Type B pancreatic cell (in vitro differentiated cells): Measurements from ENCODE around the gene TAF3. TPM values are rescaled to one million over a fixed set of nuclear protein-coding genes. Genes with fewer than 3 reads are reported as not detected.

Experiments
- DNase-seq: peaks from one replicate; pipeline ENCODE4 v3.0.0; 2021; ENCODE audit warnings: mixed read lengths; ENCODE audit not compliant: unreplicated experiment; ENCODE audit errors: extremely low spot score
- H3K27ac Mint-ChIP-seq: 2 replicates; pipeline ENCODE4 v1.8.0; 2021; ENCODE audit warnings: mild to moderate bottlenecking, mixed read lengths
- H3K27me3 Mint-ChIP-seq: 2 replicates; pipeline ENCODE4 v1.8.0; 2021; ENCODE audit warnings: mixed read lengths
- H3K36me3 Mint-ChIP-seq: 2 replicates; pipeline ENCODE4 v1.8.0; 2021; ENCODE audit warnings: mixed read lengths
- H3K4me1 Mint-ChIP-seq: one replicate; pipeline ENCODE4 v1.8.0; 2021; ENCODE audit warnings: mixed read lengths; ENCODE audit not compliant: unreplicated experiment
- H3K4me3 Mint-ChIP-seq: 2 replicates; pipeline ENCODE4 v1.8.0; 2021; ENCODE audit warnings: mild to moderate bottlenecking, mixed read lengths
- H3K9me3 Mint-ChIP-seq: 2 replicates; pipeline ENCODE4 v1.8.0; 2021; ENCODE audit warnings: mixed read lengths
- total RNA-seq: library from RNA; stranded (reverse); gene quantifications from 2 replicates; pipeline ENCODE4 v1.2.1, GENCODE V29; 2021; ENCODE audit warnings: low replicate concordance
- TF ChIP-seq, protein P1 (sequence below): fragments of 200-600 bp; sonication (generic); conservative IDR thresholded peaks from 2 replicates; pipeline ENCODE4 v1.5.0; 2021; ENCODE audit warnings: antibody characterized with exemption, mild to moderate bottlenecking

Gene TAF3
- total RNA-seq, 1 donor from 2014 or later = 9.9 TPM

DNA sequence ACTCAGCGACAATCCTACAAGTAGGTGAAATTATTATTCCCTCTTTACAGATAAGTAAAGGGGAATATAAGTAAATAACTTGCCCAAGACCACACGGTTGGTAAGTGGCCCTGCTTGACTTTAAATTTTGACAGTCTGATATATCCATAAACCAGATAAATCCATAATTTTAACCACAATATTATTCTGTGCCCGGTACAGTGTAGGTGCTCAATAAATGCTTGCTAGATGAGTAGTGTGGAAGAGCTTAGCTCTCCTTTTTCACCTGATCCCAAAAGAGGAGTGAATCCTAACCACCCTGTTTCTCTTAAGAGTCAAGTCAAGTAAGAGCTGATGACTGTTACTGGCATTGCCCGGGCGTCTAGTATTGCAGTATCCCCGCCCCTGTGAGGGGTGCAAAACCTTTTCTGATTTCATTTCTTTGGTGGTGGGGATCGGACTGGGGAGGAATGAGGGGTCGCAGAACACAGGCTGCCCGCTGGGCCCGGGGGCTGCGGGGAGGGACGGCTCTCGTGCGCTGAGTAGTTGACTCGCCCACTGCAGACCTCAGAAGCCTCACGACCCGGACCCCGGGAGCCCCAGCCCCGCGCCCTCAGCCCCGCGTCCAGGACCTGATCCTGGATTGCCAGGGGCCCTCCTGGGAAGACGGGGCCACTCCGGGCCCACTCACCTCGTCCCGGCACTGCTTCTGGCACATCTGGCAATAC, 31.0 kb upstream of the TAF3 start:
- H3K4me3 Mint-ChIP-seq = no peak overlapping the region

DNA sequence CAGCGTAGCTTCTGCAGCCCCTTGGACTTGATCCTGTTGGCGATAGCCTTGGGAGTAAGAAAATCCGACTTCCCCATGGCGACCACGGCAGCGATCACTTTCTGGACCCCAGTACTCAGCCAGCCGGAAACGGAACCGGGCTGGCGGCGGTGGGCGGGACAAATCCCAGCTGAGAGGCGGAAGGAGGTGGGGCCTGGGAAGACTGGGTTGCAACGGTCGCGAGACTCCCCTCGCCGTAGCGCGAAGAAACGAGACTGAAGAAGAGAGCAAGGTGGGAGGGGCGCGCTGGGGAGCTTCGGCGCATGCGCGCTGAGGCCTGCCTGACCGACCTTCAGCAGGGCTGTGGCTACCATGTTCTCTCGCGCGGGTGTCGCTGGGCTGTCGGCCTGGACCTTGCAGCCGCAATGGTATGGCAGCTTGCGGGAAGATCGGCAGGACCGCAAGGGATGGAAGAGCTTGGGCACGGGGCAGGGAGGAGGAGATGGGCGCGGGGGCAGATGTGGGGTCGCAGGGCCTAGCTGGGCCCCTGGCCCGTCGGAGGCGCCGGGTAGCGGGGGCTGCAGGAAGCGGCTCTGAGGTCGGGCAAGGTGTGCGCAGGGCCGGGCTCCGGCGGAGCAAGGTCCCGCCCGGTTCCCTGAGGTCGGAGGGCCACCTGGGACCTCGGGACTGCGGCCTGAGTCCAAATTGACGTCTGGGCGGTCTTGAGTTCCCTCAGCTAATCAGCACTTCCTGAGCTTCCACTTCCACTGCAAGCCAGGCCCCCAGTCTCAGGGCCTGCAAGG, 30.3 kb upstream of the TAF3 start, which contains the start of the genes ATP5F1C and KIN:
ATP5F1C (plus strand) TSS at position 321 of the 782 bp plus-strand sequence; CDS start at position 352, 31 bp downstream.
KIN (minus strand) TSS at position 137 of the 782 bp plus-strand sequence; CDS start at position 77, 60 bp downstream.
- H3K9me3 Mint-ChIP-seq = no peaks in the 10 kb centered on the region
- H3K4me3 Mint-ChIP-seq = no peak within 1 kb of the TSS
- TF ChIP-seq, protein P1, sequence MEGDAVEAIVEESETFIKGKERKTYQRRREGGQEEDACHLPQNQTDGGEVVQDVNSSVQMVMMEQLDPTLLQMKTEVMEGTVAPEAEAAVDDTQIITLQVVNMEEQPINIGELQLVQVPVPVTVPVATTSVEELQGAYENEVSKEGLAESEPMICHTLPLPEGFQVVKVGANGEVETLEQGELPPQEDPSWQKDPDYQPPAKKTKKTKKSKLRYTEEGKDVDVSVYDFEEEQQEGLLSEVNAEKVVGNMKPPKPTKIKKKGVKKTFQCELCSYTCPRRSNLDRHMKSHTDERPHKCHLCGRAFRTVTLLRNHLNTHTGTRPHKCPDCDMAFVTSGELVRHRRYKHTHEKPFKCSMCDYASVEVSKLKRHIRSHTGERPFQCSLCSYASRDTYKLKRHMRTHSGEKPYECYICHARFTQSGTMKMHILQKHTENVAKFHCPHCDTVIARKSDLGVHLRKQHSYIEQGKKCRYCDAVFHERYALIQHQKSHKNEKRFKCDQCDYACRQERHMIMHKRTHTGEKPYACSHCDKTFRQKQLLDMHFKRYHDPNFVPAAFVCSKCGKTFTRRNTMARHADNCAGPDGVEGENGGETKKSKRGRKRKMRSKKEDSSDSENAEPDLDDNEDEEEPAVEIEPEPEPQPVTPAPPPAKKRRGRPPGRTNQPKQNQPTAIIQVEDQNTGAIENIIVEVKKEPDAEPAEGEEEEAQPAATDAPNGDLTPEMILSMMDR = no peak
- no peaks in the 10 kb centered on the region for H3K27me3 Mint-ChIP-seq
- peak; percentile 97 for DNase-seq
- peaks cover 24% of the 10 kb centered on the region for H3K36me3 Mint-ChIP-seq
- H3K4me1 Mint-ChIP-seq = peaks cover 31% of the 10 kb centered on the region
- H3K27ac Mint-ChIP-seq = no peak within 1 kb of the TSS

More for the DNA sequence above, 31.0 kb upstream of the TAF3 start:
- Mint-ChIP-seq H3K9me3 (no peaks in the 10 kb centered on the region), H3K36me3 (peaks cover 19% of the 10 kb centered on the region), H3K27me3 (no peaks in the 10 kb centered on the region), H3K4me1 (peaks cover 25% of the 10 kb centered on the region), H3K27ac (no peak overlapping the region)
- no peak for DNase-seq
- TF ChIP-seq, protein P1 = no peak

DNA sequence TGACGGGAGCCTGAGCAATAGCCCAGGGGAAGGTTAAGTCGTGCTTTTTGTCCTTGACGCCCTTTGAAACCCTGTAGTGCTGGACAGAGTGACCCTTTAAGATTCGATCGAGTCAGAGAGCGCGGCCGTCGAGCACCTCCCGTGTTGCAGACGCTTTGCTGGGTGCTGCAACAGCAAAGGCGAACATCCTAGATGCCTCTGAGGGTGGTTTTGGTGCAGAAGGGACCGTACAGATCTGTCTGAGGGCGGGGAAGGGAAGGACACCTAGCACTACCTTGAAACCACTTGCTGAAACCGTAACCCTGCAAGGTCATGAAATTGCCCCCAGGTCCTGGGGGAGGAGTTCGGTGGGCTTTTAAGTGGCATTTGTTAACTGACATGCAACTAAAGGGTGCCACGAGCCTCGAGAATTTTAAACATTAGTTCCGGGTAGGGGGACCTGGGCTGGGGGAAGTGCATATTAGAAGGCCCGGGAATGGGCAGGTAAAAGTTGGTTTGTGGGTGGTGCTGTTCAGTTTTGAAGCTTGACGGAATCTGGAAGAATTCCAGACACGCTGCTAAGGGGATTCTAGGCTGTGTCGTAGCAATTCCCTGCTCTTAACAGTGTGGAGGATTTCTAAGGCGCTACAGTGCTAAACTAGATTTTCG, 29.5 kb upstream of the TAF3 start:
- no peak overlapping the region for H3K27ac Mint-ChIP-seq
- H3K27me3 Mint-ChIP-seq = no peaks in the 10 kb centered on the region
- no peak for DNase-seq
- no peak overlapping the region for H3K4me3 Mint-ChIP-seq
- H3K4me1 Mint-ChIP-seq = peaks cover 26% of the 10 kb centered on the region
- TF ChIP-seq, protein P1 = no peak
- no peaks in the 10 kb centered on the region for H3K9me3 Mint-ChIP-seq
- peaks cover 20% of the 10 kb centered on the region for H3K36me3 Mint-ChIP-seq

DNA sequence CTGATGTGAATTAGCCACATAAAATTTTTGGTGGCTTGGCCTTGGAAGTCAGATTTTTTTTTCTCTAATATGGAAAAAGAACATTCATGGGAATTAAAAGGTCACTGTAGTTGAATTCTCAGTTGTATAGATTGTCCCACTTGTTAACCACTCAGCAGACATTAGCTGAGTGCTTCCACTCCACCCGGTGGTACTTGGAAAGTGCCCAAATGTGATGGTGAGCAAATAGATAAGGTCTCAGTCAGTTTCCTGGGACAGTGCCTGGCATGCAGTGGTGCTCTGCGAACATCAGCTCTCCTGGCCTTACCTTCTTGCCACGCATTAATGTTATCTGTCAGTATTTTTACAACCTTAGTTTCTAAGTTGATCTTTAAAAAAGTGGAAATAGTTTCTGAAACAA, 28.9 kb upstream of the TAF3 start:
- TF ChIP-seq, protein P1 = no peak
- peaks cover 20% of the 10 kb centered on the region for H3K36me3 Mint-ChIP-seq
- DNase-seq = no peak
- H3K9me3 Mint-ChIP-seq = no peaks in the 10 kb centered on the region
- peaks cover 32% of the 10 kb centered on the region for H3K4me1 Mint-ChIP-seq
- H3K4me3 Mint-ChIP-seq = no peak overlapping the region
- H3K27me3 Mint-ChIP-seq = no peaks in the 10 kb centered on the region
- H3K27ac Mint-ChIP-seq = no peak overlapping the region

DNA sequence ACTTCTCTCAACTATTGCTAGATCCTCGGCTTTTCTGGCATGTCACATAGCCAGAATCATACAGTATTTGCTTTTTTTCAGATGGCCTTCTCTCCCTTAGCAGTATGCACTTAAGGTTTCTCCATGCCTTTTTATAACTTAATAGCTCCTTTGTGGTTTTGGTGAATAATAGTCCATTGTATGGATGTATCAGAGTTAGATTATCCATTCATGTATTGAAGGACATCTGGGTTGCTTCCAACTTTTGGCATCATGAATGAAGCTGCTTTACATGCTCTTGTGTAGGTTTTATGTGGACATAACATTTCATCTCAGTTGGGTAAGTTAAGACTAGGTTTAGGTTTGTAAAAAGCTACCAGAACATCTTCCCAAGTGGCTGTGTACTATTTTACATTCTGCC, 25.8 kb upstream of the TAF3 start:
- H3K27me3 Mint-ChIP-seq = no peaks in the 10 kb centered on the region
- H3K27ac Mint-ChIP-seq = peak overlapping the region; percentile 37
- no peak for DNase-seq
- peaks cover 37% of the 10 kb centered on the region for H3K36me3 Mint-ChIP-seq
- peaks cover 36% of the 10 kb centered on the region for H3K4me1 Mint-ChIP-seq
- H3K4me3 Mint-ChIP-seq = peak overlapping the region; percentile 15
- TF ChIP-seq, protein P1 = no peak
- H3K9me3 Mint-ChIP-seq = no peaks in the 10 kb centered on the region
